Smooth muscle cell (in vitro differentiated cells): Measurements from ENCODE around the gene WDR1. TPM values are rescaled to one million over a fixed set of nuclear protein-coding genes. Genes with fewer than 3 reads are reported as not detected.

Experiments
- DNase-seq: peaks from one replicate; lab custom pipeline; 2025; ENCODE audit not compliant: unreplicated experiment; lab: John Stamatoyannopoulos, UW
- H2AFZ ChIP-seq: fragments of 200-600 bp; sonication (generic); 2 replicates; pipeline ENCODE4 v1.6.0; 2016; ENCODE audit warnings: antibody characterized with exemption, low read depth, mild to moderate bottlenecking
- H3F3A ChIP-seq: fragments of 200-600 bp; sonication (generic); 2 replicates; pipeline ENCODE4 v1.6.0; 2017; ENCODE audit warnings: antibody characterized with exemption, low read depth
- H3K27ac ChIP-seq: fragments of 200-600 bp; sonication (generic); 2 replicates; pipeline ENCODE4 v1.5.1; 2016; ENCODE audit warnings: low read depth, mild to moderate bottlenecking
- H3K27me3 ChIP-seq: fragments of 200-600 bp; sonication (generic); 2 replicates; pipeline ENCODE4 v1.6.1; 2016; ENCODE audit warnings: low read depth, mild to moderate bottlenecking
- H3K36me3 ChIP-seq: fragments of 200-600 bp; sonication (generic); 2 replicates; pipeline ENCODE4 v1.5.1; 2016; ENCODE audit warnings: low read depth
- H3K4me1 ChIP-seq: fragments of 200-600 bp; sonication (generic); 2 replicates; pipeline ENCODE4 v1.5.1; 2016; ENCODE audit warnings: low read depth
- H3K4me2 ChIP-seq: fragments of 200-600 bp; sonication (generic); 2 replicates; pipeline ENCODE4 v1.6.0; 2016; ENCODE audit warnings: mild to moderate bottlenecking
- H3K4me3 ChIP-seq: fragments of 200-600 bp; sonication (generic); 2 replicates; pipeline ENCODE4 v1.5.1; 2016; ENCODE audit warnings: mild to moderate bottlenecking
- H3K79me2 ChIP-seq: fragments of 200-600 bp; sonication (generic); 2 replicates; pipeline ENCODE4 v1.6.0; 2016; ENCODE audit warnings: low read depth, mild to moderate bottlenecking
- H3K9ac ChIP-seq: fragments of 200-600 bp; sonication (generic); 2 replicates; pipeline ENCODE4 v1.6.0; 2016; ENCODE audit warnings: low read depth
- H3K9me3 ChIP-seq: fragments of 200-600 bp; sonication (generic); replicated peaks from 2 replicates; pipeline ENCODE4 v1.5.1; 2016; ENCODE audit warnings: low read depth
- H4K20me1 ChIP-seq: fragments of 200-600 bp; sonication (generic); 2 replicates; pipeline ENCODE4 v1.6.0; 2016; ENCODE audit warnings: low read depth
- WGBS: methylation state at CpG from one replicate; pipeline ENCODE4 v1.1.7; 2016; ENCODE audit warnings: low lambda C conversion rate; 5-methylcytosine and 5-hydroxymethylcytosine counted together
- polyA plus RNA-seq: library from polyadenylated mRNA; unstranded; fragments of >200 nt; fragmentation: Nextera tagmentation; extraction: Ambion mirVana; gene quantifications from 2 replicates; pipeline ENCODE4 v1.2.1, GENCODE V29; 2016
- total RNA-seq: library from RNA; depleted of rRNA; stranded (reverse); fragments of >200 nt; gene quantifications from 2 replicates; pipeline ENCODE4 v1.2.3, GENCODE V29; 2014
- TF ChIP-seq, protein P1 (sequence below): fragments of 200-600 bp; sonication (generic); IDR thresholded peaks from 2 replicates; pipeline ENCODE4 v1.5.1; 2017; ENCODE audit warnings: borderline replicate concordance, mild to moderate bottlenecking, antibody characterized with exemption; ENCODE audit not compliant: insufficient read depth, poor library complexity, severe bottlenecking

The WDR1 gene
- total and polyA plus RNA-seq, 2 experiments from 2014 or later = 259 to 273 TPM

DNA sequence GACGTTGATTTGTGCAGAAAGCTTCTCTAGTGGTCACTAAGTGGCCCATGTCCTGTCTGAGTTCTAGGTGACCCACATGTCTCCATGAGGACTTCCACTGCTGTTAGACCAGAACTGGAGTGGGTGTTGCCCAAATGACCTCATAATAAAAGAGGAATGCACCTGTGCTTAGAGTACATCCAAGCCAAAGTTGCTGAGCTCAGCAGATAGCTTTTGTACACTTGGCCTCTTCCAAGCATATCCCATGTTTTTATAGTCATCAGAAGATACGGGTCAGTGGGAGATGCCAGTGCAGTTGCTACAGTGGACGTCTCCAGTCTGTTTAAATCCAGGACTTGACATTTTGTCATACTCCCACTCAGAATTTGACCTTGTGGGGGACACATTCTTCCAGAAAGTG is 37.6 kb upstream of the WDR1 start:
- H3K4me2 ChIP-seq = no peak overlapping the region
- no peak for DNase-seq
- no peak overlapping the region for H3K9ac ChIP-seq
- peaks cover 50% of the 10 kb centered on the region for H3K27me3 ChIP-seq
- no peaks in the 10 kb centered on the region for H4K20me1 ChIP-seq
- WGBS = 71% methylated on average over 3 of the region's 3 CpGs
- H3K4me1 ChIP-seq = no peaks in the 10 kb centered on the region
- no peaks in the 10 kb centered on the region for H3F3A ChIP-seq
- TF ChIP-seq, protein P1, sequence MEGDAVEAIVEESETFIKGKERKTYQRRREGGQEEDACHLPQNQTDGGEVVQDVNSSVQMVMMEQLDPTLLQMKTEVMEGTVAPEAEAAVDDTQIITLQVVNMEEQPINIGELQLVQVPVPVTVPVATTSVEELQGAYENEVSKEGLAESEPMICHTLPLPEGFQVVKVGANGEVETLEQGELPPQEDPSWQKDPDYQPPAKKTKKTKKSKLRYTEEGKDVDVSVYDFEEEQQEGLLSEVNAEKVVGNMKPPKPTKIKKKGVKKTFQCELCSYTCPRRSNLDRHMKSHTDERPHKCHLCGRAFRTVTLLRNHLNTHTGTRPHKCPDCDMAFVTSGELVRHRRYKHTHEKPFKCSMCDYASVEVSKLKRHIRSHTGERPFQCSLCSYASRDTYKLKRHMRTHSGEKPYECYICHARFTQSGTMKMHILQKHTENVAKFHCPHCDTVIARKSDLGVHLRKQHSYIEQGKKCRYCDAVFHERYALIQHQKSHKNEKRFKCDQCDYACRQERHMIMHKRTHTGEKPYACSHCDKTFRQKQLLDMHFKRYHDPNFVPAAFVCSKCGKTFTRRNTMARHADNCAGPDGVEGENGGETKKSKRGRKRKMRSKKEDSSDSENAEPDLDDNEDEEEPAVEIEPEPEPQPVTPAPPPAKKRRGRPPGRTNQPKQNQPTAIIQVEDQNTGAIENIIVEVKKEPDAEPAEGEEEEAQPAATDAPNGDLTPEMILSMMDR = no peak
- H3K36me3 ChIP-seq = no peaks in the 10 kb centered on the region
- H3K79me2 ChIP-seq = no peaks in the 10 kb centered on the region
- H3K27ac ChIP-seq = no peak overlapping the region
- no peak overlapping the region for H3K4me3 ChIP-seq
- no peak overlapping the region for H2AFZ ChIP-seq
- H3K9me3 ChIP-seq = no peaks in the 10 kb centered on the region

DNA sequence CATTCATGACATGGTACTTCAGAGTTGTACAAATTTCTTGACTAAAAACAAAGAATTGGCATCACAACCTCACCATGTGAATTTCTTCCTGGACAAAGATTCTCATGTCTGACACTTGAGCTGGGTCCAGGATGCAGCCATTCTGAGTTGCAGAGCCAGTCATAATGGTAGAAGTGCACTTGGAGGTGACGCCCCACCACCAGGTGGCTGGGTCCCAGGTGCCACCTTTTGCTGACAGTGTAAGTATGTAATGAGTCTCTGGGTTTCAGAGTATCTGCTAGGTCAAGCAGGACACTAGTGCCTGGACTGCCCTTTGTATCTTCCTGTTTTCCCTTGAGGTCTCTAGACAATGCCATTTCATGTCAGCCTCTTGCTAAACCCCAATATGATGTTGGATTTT is 36.6 kb upstream of the WDR1 start:
- H3K9ac ChIP-seq = no peak overlapping the region
- H3K27ac ChIP-seq = no peak overlapping the region
- H3K4me3 ChIP-seq = no peak overlapping the region
- H2AFZ ChIP-seq = no peak overlapping the region
- H3F3A ChIP-seq = no peaks in the 10 kb centered on the region
- no peaks in the 10 kb centered on the region for H3K9me3 ChIP-seq
- no peaks in the 10 kb centered on the region for H4K20me1 ChIP-seq
- no peak overlapping the region for H3K4me2 ChIP-seq
- TF ChIP-seq, protein P1 = no peak
- H3K79me2 ChIP-seq = no peaks in the 10 kb centered on the region
- no peaks in the 10 kb centered on the region for H3K4me1 ChIP-seq
- no peaks in the 10 kb centered on the region for H3K36me3 ChIP-seq
- H3K27me3 ChIP-seq = peaks cover 50% of the 10 kb centered on the region
- no peak for DNase-seq
- WGBS = 87% methylated on average over 1 of the region's 1 CpG

DNA sequence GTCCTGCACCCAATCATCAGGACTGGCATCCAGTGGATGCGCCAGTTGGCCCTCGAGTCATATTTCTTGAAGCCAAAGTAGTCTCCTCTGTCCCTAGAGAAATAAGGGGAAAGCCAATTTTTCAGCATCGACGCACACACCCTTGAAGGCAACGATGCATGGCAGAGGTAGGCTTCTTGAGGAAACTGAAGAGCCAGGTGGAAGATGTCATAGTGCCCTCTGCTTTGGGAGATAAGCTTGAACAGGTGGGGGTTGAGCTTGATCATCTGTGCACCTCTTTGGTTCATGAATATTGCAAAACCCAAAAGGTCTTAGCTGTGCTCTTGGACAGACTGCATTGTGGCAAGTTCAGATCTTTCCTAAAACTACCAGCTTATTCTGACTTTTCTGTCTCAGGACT is 34.6 kb upstream of the WDR1 start:
- DNase-seq = no peak
- Histone ChIP-seq H3K9me3 (no peaks in the 10 kb centered on the region), H3K36me3 (no peaks in the 10 kb centered on the region), H3F3A (no peaks in the 10 kb centered on the region), H3K4me2 (no peak overlapping the region), H3K27ac (no peak overlapping the region), H3K9ac (no peak overlapping the region), H3K4me3 (no peak overlapping the region), H3K27me3 (peaks cover 49% of the 10 kb centered on the region), H3K79me2 (no peaks in the 10 kb centered on the region), H2AFZ (no peak overlapping the region), H4K20me1 (no peaks in the 10 kb centered on the region), H3K4me1 (no peaks in the 10 kb centered on the region)
- 96% methylated on average over 5 of the region's 5 CpGs for WGBS
- TF ChIP-seq, protein P1 = no peak

DNA sequence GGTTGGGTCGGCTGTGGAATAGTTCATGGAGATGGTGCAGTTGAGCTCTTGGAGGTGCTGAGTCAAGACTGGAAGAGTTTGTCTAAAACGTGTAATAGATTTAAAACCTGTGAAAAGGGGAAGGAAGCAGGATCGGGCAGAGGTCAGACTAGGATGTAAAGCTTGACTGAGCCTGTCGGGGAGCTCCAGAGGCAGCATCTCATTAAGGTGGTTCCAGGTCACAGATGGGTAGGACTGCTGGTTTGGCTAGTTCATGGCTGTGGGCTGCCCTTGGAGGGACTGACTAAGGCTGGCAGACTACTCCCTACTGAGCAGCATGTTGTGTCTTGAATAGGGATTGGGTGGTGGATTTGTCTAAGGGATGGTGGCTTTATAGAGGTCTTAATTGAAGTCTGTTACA is 28.4 kb upstream of the WDR1 start:
- no peaks in the 10 kb centered on the region for H3K4me1 ChIP-seq
- WGBS = 85% methylated on average over 4 of the region's 4 CpGs
- H3K36me3 ChIP-seq = no peaks in the 10 kb centered on the region
- H3K4me2 ChIP-seq = no peak overlapping the region
- no peaks in the 10 kb centered on the region for H4K20me1 ChIP-seq
- H3K27me3 ChIP-seq = peaks cover 42% of the 10 kb centered on the region
- DNase-seq = no peak
- TF ChIP-seq, protein P1 = no peak
- no peaks in the 10 kb centered on the region for H3F3A ChIP-seq
- no peak overlapping the region for H3K9ac ChIP-seq
- no peak overlapping the region for H3K4me3 ChIP-seq
- no peak overlapping the region for H3K27ac ChIP-seq
- H3K79me2 ChIP-seq = no peaks in the 10 kb centered on the region
- no peaks in the 10 kb centered on the region for H3K9me3 ChIP-seq
- H2AFZ ChIP-seq = no peak overlapping the region
